OCI-LY3 (cell line): ENCODE measurements around the gene CELF2.

Experiments
- CTCF ChIP-seq: fragments of 200-600, 300-600 bp; sonication (generic); IDR thresholded peaks from 2 replicates; pipeline ENCODE4 v1.5.1; 2014; ENCODE audit warnings: antibody characterized with exemption, low read length, low read depth
- EZH2phosphoT487 ChIP-seq: fragments of 200-600 bp; shearing (Covaris generic); IDR thresholded peaks from 2 replicates; pipeline ENCODE4 v1.6.1; 2018; ENCODE audit warnings: antibody characterized with exemption, mixed run types, low read depth

DNA sequence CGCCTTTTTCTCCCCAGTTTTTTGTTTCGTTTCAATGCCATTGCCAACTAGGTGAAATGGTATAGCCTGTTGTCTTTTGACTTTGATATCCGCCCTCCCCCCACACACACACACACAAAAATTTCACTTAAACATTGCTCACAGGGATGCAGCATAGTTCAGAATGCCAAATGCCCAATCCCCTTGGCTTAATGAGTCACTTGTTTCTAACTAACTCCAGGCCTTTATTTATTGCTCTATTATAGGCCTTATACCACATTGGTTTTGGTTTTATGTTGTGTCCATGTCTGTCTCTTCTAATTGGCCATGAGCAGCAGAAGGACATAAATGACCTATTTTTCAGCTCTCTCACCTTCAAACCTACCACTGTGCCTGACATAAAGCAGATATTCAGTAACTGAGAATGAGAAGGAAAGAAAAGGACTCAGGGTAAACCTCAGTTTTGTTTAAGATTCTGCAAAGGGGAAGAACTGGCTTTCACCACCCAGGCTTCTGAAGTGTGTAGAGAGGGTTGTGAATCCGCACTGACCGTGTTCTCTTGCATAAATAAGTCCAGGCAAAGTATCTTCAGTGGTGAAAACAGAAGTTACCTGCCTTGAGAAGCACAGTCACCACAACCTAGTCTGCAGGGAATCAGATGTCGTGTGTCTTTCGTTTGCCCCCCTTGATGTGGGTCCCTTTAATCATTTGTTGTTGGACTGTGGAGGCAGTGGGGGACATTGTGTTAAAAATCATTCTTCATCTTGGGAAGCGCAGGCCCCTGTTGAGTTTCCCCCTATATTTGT is 139.8 kb downstream of the CELF2 start:
- no peak for TF ChIP-seq CTCF
- TF ChIP-seq EZH2phosphoT487 = no peak
